ENCODE data around the gene GNL2.

DNA sequence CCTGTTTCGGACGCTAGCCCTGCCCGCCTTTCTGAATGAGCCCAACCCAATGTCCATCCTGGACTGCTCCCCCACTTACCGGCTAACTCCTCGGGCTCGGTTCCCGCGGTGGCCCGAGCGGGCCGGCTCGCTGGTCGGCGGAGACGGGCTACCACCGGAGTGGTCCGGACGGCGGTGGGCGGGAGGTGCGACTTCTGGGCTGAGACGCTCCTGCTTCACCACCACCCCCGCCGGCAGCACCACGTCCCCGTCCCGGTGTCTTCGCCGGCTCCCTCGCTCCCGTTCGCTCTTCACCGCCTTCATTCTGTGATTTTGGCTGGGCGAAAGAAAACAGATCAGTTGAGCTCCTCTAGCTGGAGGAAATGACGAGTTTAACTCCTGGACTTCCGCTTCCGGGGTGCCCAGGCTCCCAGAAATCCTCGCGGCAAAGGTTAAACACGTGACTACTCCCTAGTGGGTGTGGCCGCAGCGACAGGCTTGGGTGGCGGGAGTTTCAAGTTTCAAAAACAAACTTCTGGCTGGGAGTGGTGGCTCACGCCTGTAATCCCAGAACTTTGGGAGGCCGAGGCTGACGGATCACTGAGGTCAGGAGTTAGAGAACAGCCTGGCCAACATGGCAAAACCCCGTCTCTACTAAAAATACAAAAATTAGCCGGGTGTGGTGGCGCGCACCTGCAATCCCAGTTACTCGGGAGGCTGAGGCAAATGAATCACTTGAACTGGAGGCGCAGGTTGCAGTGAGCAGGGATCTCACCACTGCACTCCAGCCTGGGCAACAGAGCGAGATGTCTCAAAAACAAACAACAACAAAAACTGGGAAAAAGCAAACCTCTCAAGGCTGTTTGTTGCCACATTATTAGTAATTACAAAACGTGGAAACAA lies 41.6 kb downstream of the GNL2 start, which contains the start of gene SNIP1:
- TF ChIP-seq, protein P1, sequence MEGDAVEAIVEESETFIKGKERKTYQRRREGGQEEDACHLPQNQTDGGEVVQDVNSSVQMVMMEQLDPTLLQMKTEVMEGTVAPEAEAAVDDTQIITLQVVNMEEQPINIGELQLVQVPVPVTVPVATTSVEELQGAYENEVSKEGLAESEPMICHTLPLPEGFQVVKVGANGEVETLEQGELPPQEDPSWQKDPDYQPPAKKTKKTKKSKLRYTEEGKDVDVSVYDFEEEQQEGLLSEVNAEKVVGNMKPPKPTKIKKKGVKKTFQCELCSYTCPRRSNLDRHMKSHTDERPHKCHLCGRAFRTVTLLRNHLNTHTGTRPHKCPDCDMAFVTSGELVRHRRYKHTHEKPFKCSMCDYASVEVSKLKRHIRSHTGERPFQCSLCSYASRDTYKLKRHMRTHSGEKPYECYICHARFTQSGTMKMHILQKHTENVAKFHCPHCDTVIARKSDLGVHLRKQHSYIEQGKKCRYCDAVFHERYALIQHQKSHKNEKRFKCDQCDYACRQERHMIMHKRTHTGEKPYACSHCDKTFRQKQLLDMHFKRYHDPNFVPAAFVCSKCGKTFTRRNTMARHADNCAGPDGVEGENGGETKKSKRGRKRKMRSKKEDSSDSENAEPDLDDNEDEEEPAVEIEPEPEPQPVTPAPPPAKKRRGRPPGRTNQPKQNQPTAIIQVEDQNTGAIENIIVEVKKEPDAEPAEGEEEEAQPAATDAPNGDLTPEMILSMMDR (conservative IDR thresholded peaks at IDR 0.05) = no peak
- TF ChIP-seq EZH2 (IDR thresholded peaks at IDR 0.05; ENCODE audit: low read depth) = no peak

Data from PC-9 (cell line).